Smooth muscle cell (in vitro differentiated cells): Measurements from ENCODE around the gene SLC16A13. TPM values are rescaled to one million over a fixed set of nuclear protein-coding genes. Genes with fewer than 3 reads are reported as not detected.

Experiments used
- DNase-seq: peaks from one replicate; lab custom pipeline; 2025; ENCODE audit not compliant: unreplicated experiment; lab: John Stamatoyannopoulos, UW
- H2AFZ ChIP-seq: fragments of 200-600 bp; sonication (generic); 2 replicates; pipeline ENCODE4 v1.6.0; 2016; ENCODE audit warnings: antibody characterized with exemption, low read depth, mild to moderate bottlenecking
- H3F3A ChIP-seq: fragments of 200-600 bp; sonication (generic); 2 replicates; pipeline ENCODE4 v1.6.0; 2017; ENCODE audit warnings: antibody characterized with exemption, low read depth
- H3K27ac ChIP-seq: fragments of 200-600 bp; sonication (generic); 2 replicates; pipeline ENCODE4 v1.5.1; 2016; ENCODE audit warnings: low read depth, mild to moderate bottlenecking
- H3K27me3 ChIP-seq: fragments of 200-600 bp; sonication (generic); 2 replicates; pipeline ENCODE4 v1.6.1; 2016; ENCODE audit warnings: low read depth, mild to moderate bottlenecking
- H3K36me3 ChIP-seq: fragments of 200-600 bp; sonication (generic); 2 replicates; pipeline ENCODE4 v1.5.1; 2016; ENCODE audit warnings: low read depth
- H3K4me1 ChIP-seq: fragments of 200-600 bp; sonication (generic); 2 replicates; pipeline ENCODE4 v1.5.1; 2016; ENCODE audit warnings: low read depth
- H3K4me2 ChIP-seq: fragments of 200-600 bp; sonication (generic); 2 replicates; pipeline ENCODE4 v1.6.0; 2016; ENCODE audit warnings: mild to moderate bottlenecking
- H3K4me3 ChIP-seq: fragments of 200-600 bp; sonication (generic); 2 replicates; pipeline ENCODE4 v1.5.1; 2016; ENCODE audit warnings: mild to moderate bottlenecking
- H3K79me2 ChIP-seq: fragments of 200-600 bp; sonication (generic); 2 replicates; pipeline ENCODE4 v1.6.0; 2016; ENCODE audit warnings: low read depth, mild to moderate bottlenecking
- H3K9ac ChIP-seq: fragments of 200-600 bp; sonication (generic); 2 replicates; pipeline ENCODE4 v1.6.0; 2016; ENCODE audit warnings: low read depth
- H3K9me3 ChIP-seq: fragments of 200-600 bp; sonication (generic); replicated peaks from 2 replicates; pipeline ENCODE4 v1.5.1; 2016; ENCODE audit warnings: low read depth
- H4K20me1 ChIP-seq: fragments of 200-600 bp; sonication (generic); 2 replicates; pipeline ENCODE4 v1.6.0; 2016; ENCODE audit warnings: low read depth
- WGBS: methylation state at CpG from one replicate; pipeline ENCODE4 v1.1.7; 2016; ENCODE audit warnings: low lambda C conversion rate; 5-methylcytosine and 5-hydroxymethylcytosine counted together
- polyA plus RNA-seq: library from polyadenylated mRNA; unstranded; fragments of >200 nt; fragmentation: Nextera tagmentation; extraction: Ambion mirVana; gene quantifications from 2 replicates; pipeline ENCODE4 v1.2.1, GENCODE V29; 2016
- total RNA-seq: library from RNA; depleted of rRNA; stranded (reverse); fragments of >200 nt; gene quantifications from 2 replicates; pipeline ENCODE4 v1.2.3, GENCODE V29; 2014
- TF ChIP-seq, protein P1 (sequence below): fragments of 200-600 bp; sonication (generic); IDR thresholded peaks from 2 replicates; pipeline ENCODE4 v1.5.1; 2017; ENCODE audit warnings: borderline replicate concordance, mild to moderate bottlenecking, antibody characterized with exemption; ENCODE audit not compliant: insufficient read depth, poor library complexity, severe bottlenecking

Gene SLC16A13
- total and polyA plus RNA-seq, 2 experiments from 2014 or later = 2.0 to 3.5 TPM

DNA sequence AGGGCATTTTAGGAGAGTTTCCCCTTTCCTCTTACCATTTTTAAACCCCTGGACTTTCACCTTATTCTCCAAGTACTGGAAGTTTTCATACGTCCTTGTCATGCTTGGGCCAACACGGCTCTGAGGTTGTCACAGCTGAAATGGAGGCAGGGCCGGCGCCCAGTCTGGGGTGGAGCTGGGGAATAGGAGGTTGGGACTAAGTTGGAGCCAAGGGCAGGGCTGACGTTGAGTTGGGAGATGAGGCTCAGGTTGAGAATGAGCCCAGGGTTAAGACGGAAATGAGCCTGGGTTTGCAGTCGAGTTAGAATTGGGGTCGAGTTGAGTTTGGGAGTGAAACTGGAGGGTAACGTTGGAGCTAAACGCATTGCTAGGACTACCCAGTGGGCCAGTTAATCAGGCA, 42.9 kb downstream of the SLC16A13 start:
- Histone ChIP-seq H3K9me3 (no peaks in the 10 kb centered on the region), H3F3A (no peaks in the 10 kb centered on the region), H3K4me1 (no peaks in the 10 kb centered on the region), H3K27me3 (no peaks in the 10 kb centered on the region), H2AFZ (no peak overlapping the region), H3K4me2 (no peak overlapping the region), H3K36me3 (no peaks in the 10 kb centered on the region), H4K20me1 (no peaks in the 10 kb centered on the region), H3K27ac (no peak overlapping the region), H3K79me2 (no peaks in the 10 kb centered on the region), H3K4me3 (no peak overlapping the region), H3K9ac (no peak overlapping the region)
- TF ChIP-seq, protein P1, sequence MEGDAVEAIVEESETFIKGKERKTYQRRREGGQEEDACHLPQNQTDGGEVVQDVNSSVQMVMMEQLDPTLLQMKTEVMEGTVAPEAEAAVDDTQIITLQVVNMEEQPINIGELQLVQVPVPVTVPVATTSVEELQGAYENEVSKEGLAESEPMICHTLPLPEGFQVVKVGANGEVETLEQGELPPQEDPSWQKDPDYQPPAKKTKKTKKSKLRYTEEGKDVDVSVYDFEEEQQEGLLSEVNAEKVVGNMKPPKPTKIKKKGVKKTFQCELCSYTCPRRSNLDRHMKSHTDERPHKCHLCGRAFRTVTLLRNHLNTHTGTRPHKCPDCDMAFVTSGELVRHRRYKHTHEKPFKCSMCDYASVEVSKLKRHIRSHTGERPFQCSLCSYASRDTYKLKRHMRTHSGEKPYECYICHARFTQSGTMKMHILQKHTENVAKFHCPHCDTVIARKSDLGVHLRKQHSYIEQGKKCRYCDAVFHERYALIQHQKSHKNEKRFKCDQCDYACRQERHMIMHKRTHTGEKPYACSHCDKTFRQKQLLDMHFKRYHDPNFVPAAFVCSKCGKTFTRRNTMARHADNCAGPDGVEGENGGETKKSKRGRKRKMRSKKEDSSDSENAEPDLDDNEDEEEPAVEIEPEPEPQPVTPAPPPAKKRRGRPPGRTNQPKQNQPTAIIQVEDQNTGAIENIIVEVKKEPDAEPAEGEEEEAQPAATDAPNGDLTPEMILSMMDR = no peak
- 92% methylated on average over 10 of the region's 10 CpGs for WGBS
- DNase-seq = no peak

DNA sequence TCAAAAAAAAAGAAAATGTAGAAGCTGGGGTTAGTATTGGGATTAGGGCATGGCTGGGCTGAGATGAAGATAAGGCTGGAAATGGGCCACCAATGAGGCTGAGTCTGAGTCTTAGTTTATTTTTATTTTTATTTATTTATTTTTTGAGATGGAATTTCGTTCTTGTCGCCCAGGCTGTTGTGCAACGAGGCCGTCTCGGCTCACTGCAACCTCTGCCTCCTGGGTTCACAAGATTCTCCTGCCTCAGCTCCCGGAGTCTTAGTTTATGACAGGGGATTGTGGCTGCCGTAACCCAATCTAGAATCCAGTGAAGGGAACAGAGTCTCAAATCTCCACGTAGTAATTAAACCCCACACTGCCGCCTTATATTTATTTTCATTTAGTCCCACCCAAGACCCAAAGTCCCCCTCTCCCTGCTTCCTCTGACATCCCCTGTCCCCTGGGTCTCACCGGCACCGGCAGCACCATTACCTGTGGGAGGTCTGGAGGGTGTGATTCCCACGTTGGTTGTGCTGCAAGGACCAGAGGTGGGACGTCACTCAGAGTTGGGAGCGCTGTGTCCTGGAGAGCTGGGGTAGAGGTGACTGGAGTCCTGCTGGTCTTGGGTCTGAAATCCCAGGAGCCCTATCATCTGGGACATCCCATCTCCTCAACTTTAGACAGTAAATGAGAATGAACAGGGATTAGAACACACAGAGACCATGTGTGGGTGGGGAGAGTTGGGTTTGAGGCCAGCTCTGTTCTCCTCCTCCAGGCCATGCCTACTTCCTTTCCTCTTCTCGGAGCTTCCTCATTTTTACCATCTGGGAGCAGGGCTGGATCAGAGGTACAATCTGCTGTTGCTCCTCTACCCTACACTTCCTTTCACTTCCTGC, 44.0 kb downstream of the SLC16A13 start, which contains the start of gene CLEC10A:
Gene CLEC10A (minus strand): TSS at position 671 of the 875 bp plus-strand sequence. CDS start 1,439 bp downstream, outside the sequence.
- no peaks in the 10 kb centered on the region for H3K27me3 ChIP-seq
- H3K79me2 ChIP-seq = no peaks in the 10 kb centered on the region
- H3K9me3 ChIP-seq = no peaks in the 10 kb centered on the region
- no peaks in the 10 kb centered on the region for H3K4me1 ChIP-seq
- H3K4me2 ChIP-seq = no peak within 1 kb of the TSS
- no peaks in the 10 kb centered on the region for H3K36me3 ChIP-seq
- DNase-seq = no peak
- no peak within 1 kb of the TSS for H3K27ac ChIP-seq
- TF ChIP-seq, protein P1 = no peak
- 82% methylated on average over 15 of the region's 15 CpGs for WGBS
- no peaks in the 10 kb centered on the region for H4K20me1 ChIP-seq
- no peak within 1 kb of the TSS for H3K4me3 ChIP-seq
- H3F3A ChIP-seq = no peaks in the 10 kb centered on the region
- no peak within 1 kb of the TSS for H2AFZ ChIP-seq
- no peak within 1 kb of the TSS for H3K9ac ChIP-seq

DNA sequence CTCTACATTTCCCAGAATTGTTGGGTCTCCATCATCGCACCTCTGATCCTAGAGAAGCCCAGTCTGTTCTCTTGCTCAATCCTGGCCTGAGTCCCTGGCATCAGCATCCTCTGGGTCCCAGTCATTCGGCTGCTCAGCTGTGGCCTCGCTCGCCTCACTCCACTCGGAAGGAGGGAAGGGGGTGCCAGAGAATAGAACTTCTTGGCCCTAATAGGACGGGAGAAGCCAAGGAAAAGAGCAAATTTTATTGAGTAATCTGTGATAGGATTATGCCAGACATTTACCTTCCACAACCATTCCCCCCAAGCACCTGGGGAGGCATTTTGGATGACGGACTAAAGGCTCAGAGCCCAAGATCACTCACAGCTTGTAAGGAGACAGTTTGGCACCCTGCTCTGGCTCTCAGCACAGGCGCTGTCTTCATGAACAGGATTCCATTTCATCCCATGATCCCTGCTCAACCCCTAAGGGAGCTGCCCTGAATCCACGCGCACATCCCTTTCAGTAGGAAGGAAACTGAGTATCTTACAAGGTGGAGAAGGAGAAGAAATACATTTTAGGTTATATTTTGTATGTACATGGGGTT, 44.7 kb downstream of the SLC16A13 start:
- Histone ChIP-seq H3K27me3 (no peaks in the 10 kb centered on the region), H3F3A (no peaks in the 10 kb centered on the region), H3K27ac (no peak overlapping the region), H3K9ac (no peak overlapping the region), H3K79me2 (no peaks in the 10 kb centered on the region), H3K4me3 (no peak overlapping the region), H3K36me3 (no peaks in the 10 kb centered on the region), H3K4me1 (no peaks in the 10 kb centered on the region), H2AFZ (no peak overlapping the region), H4K20me1 (no peaks in the 10 kb centered on the region), H3K4me2 (no peak overlapping the region), H3K9me3 (no peaks in the 10 kb centered on the region)
- no peak for DNase-seq
- WGBS = 91% methylated on average over 10 of the region's 10 CpGs
- TF ChIP-seq, protein P1 = no peak
